SK-N-SH treated with all-trans-retinoic acid at 6 μM for 48 hours (cell line): Measurements from ENCODE around the gene PGGT1B.

ENCODE experiments used
- ATAC-seq: fragments of 200-7000 bp; cut with Tn5 transposase; 3 replicates; pipeline ENCODE4 v1.9.1; 2020; ENCODE audit warnings: mild to moderate bottlenecking, moderate library complexity
- BACH2 ChIP-seq: fragments of 250-450 bp; sonication (Bioruptor Pico); IDR thresholded peaks from 2 replicates; pipeline ENCODE4 v1.9.0; 2021; ENCODE audit warnings: mild to moderate bottlenecking, borderline replicate concordance
- CSDC2 ChIP-seq: fragments of 250-450 bp; sonication (Bioruptor Pico); IDR thresholded peaks from 2 replicates; pipeline ENCODE4 v1.5.0; 2020; ENCODE audit warnings: mild to moderate bottlenecking, moderate library complexity
- CSRNP3 ChIP-seq: fragments of 250-450 bp; sonication (Bioruptor Pico); IDR thresholded peaks from 2 replicates; pipeline ENCODE4 v1.5.1; 2021; ENCODE audit warnings: mild to moderate bottlenecking, moderate library complexity
- ESRRG ChIP-seq: fragments of 250-450 bp; sonication (Bioruptor Pico); IDR thresholded peaks from 2 replicates; pipeline ENCODE4 v1.6.1; 2021; ENCODE audit warnings: mild to moderate bottlenecking
- GLIS3 ChIP-seq: fragments of 250-450 bp; sonication (Bioruptor Pico); IDR thresholded peaks from 2 replicates; pipeline ENCODE4 v1.5.0; 2020; ENCODE audit warnings: mild to moderate bottlenecking, moderate library complexity
- OSR1 ChIP-seq: fragments of 250-450 bp; sonication (Bioruptor Pico); IDR thresholded peaks from 2 replicates; pipeline ENCODE4 v1.8.0; 2022; ENCODE audit warnings: moderate library complexity, mild to moderate bottlenecking, inconsistent platforms
- PATZ1 ChIP-seq: fragments of 250-450 bp; sonication (Bioruptor Pico); IDR thresholded peaks from 2 replicates; pipeline ENCODE4 v1.8.0; 2020; ENCODE audit warnings: mild to moderate bottlenecking, moderate library complexity, borderline replicate concordance
- POU6F1 ChIP-seq: fragments of 250-450 bp; sonication (Bioruptor Pico); IDR thresholded peaks from 2 replicates; pipeline ENCODE4 v1.8.0; 2021; ENCODE audit warnings: low read depth, mild to moderate bottlenecking, moderate library complexity, borderline replicate concordance
- PPARA ChIP-seq: fragments of 250-450 bp; sonication (Bioruptor Pico); IDR thresholded peaks from 2 replicates; pipeline ENCODE4 v1.5.0; 2020; ENCODE audit warnings: mild to moderate bottlenecking, borderline replicate concordance
- RARB ChIP-seq: fragments of 250-450 bp; sonication (Bioruptor Pico); IDR thresholded peaks from 2 replicates; pipeline ENCODE4 v1.8.0; 2021; ENCODE audit warnings: mild to moderate bottlenecking, moderate library complexity
- SNAI2 ChIP-seq: fragments of 250-450 bp; sonication (Bioruptor Pico); IDR thresholded peaks from 2 replicates; pipeline ENCODE4 v1.5.0; 2020; ENCODE audit warnings: mild to moderate bottlenecking, moderate library complexity
- TCF4 ChIP-seq: fragments of 250-450 bp; sonication (Bioruptor Pico); IDR thresholded peaks from 2 replicates; pipeline ENCODE4 v1.8.0; 2021; ENCODE audit warnings: mild to moderate bottlenecking, moderate library complexity, borderline replicate concordance
- ZC3H10 ChIP-seq: fragments of 250-450 bp; sonication (Bioruptor Pico); IDR thresholded peaks from 2 replicates; pipeline ENCODE4 v1.5.1; 2021; ENCODE audit warnings: mild to moderate bottlenecking, moderate library complexity
- ZFP3 ChIP-seq: fragments of 250-450 bp; sonication (Bioruptor Pico); IDR thresholded peaks from 2 replicates; pipeline ENCODE4 v1.5.0; 2020; ENCODE audit warnings: mild to moderate bottlenecking, moderate library complexity
- ZFP30 ChIP-seq: fragments of 450-650 bp; formaldehyde crosslinking; IDR thresholded peaks from 2 replicates; pipeline ENCODE4 v1.5.0; 2022; ENCODE audit warnings: mild to moderate bottlenecking, moderate library complexity
- ZNF565 ChIP-seq: fragments of 450-650 bp; formaldehyde crosslinking; conservative IDR thresholded peaks from 2 replicates; pipeline ENCODE4 v1.5.0; 2020; ENCODE audit warnings: low read depth, mild to moderate bottlenecking, moderate library complexity
- ZNF70 ChIP-seq: fragments of 450-650 bp; formaldehyde crosslinking; IDR thresholded peaks from 2 replicates; pipeline ENCODE4 v1.5.0; 2020; ENCODE audit warnings: mild to moderate bottlenecking, moderate library complexity
- ZNF8 ChIP-seq: fragments of 450-650 bp; formaldehyde crosslinking; IDR thresholded peaks from 2 replicates; pipeline ENCODE4 v1.5.0; 2020; ENCODE audit warnings: mild to moderate bottlenecking, moderate library complexity
- TF ChIP-seq, protein P1 (sequence below): fragments of 250-450 bp; sonication (Bioruptor Pico); IDR thresholded peaks from 2 replicates; pipeline ENCODE4 v1.5.0; 2020; ENCODE audit warnings: mild to moderate bottlenecking, moderate library complexity
- TF ChIP-seq, protein P2 (sequence below): fragments of 250-450 bp; sonication (Bioruptor Pico); IDR thresholded peaks from 2 replicates; pipeline ENCODE4 v1.5.1; 2020; ENCODE audit warnings: low read depth, mild to moderate bottlenecking, moderate library complexity

Gene PGGT1B

GRCh38 chr5:115263078-115263380 is 352 bp upstream of the PGGT1B start:
- no peak for ATAC-seq
- TF ChIP-seq, protein P1, sequence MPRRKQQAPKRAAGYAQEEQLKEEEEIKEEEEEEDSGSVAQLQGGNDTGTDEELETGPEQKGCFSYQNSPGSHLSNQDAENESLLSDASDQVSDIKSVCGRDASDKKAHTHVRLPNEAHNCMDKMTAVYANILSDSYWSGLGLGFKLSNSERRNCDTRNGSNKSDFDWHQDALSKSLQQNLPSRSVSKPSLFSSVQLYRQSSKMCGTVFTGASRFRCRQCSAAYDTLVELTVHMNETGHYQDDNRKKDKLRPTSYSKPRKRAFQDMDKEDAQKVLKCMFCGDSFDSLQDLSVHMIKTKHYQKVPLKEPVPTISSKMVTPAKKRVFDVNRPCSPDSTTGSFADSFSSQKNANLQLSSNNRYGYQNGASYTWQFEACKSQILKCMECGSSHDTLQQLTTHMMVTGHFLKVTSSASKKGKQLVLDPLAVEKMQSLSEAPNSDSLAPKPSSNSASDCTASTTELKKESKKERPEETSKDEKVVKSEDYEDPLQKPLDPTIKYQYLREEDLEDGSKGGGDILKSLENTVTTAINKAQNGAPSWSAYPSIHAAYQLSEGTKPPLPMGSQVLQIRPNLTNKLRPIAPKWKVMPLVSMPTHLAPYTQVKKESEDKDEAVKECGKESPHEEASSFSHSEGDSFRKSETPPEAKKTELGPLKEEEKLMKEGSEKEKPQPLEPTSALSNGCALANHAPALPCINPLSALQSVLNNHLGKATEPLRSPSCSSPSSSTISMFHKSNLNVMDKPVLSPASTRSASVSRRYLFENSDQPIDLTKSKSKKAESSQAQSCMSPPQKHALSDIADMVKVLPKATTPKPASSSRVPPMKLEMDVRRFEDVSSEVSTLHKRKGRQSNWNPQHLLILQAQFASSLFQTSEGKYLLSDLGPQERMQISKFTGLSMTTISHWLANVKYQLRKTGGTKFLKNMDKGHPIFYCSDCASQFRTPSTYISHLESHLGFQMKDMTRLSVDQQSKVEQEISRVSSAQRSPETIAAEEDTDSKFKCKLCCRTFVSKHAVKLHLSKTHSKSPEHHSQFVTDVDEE (CRISPR knock-in tag): 0 out of 2 replicates have a peak, but pooled peaks have one; percentile 7
- no peak for TF ChIP-seq CSDC2 (CRISPR knock-in tag)
- TF ChIP-seq SNAI2 (CRISPR knock-in tag): peak; percentile 7; the same call in 1 of the 2 replicates

DNA sequence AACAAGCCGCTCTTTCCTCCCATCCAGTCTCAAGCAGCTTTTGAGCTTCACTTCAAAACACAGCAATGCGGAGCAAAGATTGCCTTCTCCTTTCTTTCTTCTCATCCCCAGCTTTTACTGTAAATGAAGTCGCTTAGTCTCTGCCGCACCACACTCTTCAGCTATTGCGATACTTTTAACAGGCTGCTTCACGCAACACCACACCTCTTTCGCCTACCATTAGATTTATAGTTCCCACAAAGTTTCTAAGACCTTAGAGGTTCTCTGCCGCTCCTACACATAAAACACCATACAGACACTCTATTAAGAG is 711 bp downstream of the PGGT1B start:
- no peak for TF ChIP-seq BACH2 (CRISPR knock-in tag)
- no peak for TF ChIP-seq GLIS3 (CRISPR knock-in tag)
- no peak for TF ChIP-seq ZC3H10
- no peak for TF ChIP-seq CSRNP3 (CRISPR knock-in tag)
- no peak for TF ChIP-seq SNAI2 (CRISPR knock-in tag)
- no peak for TF ChIP-seq TCF4 (CRISPR knock-in tag)
- TF ChIP-seq ZNF8 (CRISPR knock-in tag): no peak
- no peak for TF ChIP-seq ZFP3
- TF ChIP-seq RARB (CRISPR knock-in tag): no peak

DNA sequence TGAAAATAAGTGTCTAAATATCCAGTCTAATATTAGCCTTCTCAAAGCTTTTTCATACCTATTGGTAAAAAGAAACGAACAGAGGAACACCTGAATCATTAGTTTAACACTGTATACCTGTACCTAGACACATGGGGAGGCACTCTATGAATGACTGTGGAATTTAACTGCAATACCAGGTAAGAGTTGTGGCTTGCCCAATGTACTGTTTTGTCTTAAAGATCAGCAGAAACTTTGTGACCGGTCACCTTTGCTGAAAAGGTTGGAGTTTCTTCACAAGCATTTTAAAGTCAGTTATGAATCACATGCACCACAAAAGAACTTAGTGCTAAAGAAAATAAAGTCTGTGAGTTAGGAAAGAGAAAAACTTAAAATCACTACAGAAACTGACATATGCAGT is 2.4 kb downstream of the PGGT1B start:
- TF ChIP-seq CSDC2 (CRISPR knock-in tag) (no peak), SNAI2 (CRISPR knock-in tag) (no peak), GLIS3 (CRISPR knock-in tag) (no peak), PPARA (no peak), ZFP3 (no peak), ZNF565 (CRISPR knock-in tag) (no peak), ZC3H10 (no peak), RARB (CRISPR knock-in tag) (no peak), OSR1 (no peak), ZFP30 (CRISPR knock-in tag) (no peak), POU6F1 (no peak)
- TF ChIP-seq, protein P1 (CRISPR knock-in tag): no peak
- TF ChIP-seq, protein P2, sequence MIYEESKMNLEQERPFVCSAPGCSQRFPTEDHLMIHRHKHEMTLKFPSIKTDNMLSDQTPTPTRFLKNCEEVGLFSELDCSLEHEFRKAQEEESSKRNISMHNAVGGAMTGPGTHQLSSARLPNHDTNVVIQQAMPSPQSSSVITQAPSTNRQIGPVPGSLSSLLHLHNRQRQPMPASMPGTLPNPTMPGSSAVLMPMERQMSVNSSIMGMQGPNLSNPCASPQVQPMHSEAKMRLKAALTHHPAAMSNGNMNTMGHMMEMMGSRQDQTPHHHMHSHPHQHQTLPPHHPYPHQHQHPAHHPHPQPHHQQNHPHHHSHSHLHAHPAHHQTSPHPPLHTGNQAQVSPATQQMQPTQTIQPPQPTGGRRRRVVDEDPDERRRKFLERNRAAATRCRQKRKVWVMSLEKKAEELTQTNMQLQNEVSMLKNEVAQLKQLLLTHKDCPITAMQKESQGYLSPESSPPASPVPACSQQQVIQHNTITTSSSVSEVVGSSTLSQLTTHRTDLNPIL (CRISPR knock-in tag): no peak
- no peak for ATAC-seq

More for the DNA sequence above, 711 bp downstream of the PGGT1B start:
- peak; percentile 61 for ATAC-seq

- ATAC-seq: no peak
- TF ChIP-seq CSRNP3 (CRISPR knock-in tag) (no peak), ZNF70 (CRISPR knock-in tag) (no peak), TCF4 (CRISPR knock-in tag) (no peak), ZNF8 (CRISPR knock-in tag) (no peak), CSDC2 (CRISPR knock-in tag) (no peak), PATZ1 (CRISPR knock-in tag) (no peak), ESRRG (CRISPR knock-in tag) (no peak), BACH2 (CRISPR knock-in tag) (no peak)
- TF ChIP-seq, protein P1 (CRISPR knock-in tag): no peak
Observed at GRCh38 chr5:115257981-115258380, 4.7 kb downstream of the PGGT1B start.
